HG03135 (cell line): ENCODE measurements around the gene CDH16.
"Not testable (repeated sequence)": the region's sequence is repeated elsewhere in the genome, so short reads cannot be mapped to it uniquely, and the experiment has no call there.

Source experiments
- ATAC-seq: cut with Tn5 transposase; IDR thresholded peaks from one replicate; pipeline ENCODE4 v1.9.1; 2021; ENCODE audit warnings: mild to moderate bottlenecking, moderate library complexity; ENCODE audit not compliant: unreplicated experiment

CDH16 gene

GRCh38 chr16:66898933-66899309 is 19.8 kb downstream of the CDH16 start:
- ATAC-seq: no peak

- ATAC-seq: no peak
Measured at GRCh38 chr16:66898207-66898606, 20.5 kb downstream of the CDH16 start.

- not testable (repeated sequence) for ATAC-seq
Measured at GRCh38 chr16:66896682-66897081, 22.0 kb downstream of the CDH16 start.

GRCh38 chr16:66895999-66896398 is 22.7 kb downstream of the CDH16 start:
- no peak for ATAC-seq

GRCh38 chr16:66895689-66895979 is 23.1 kb downstream of the CDH16 start:
- no peak for ATAC-seq

GRCh38 chr16:66894948-66895688 is 23.6 kb downstream of the CDH16 start:
- peak; percentile 70 for ATAC-seq

GRCh38 chr16:66894055-66894454 is 24.6 kb downstream of the CDH16 start:
- ATAC-seq: no peak

- ATAC-seq: no peak
Measured at GRCh38 chr16:66891797-66892196, 26.9 kb downstream of the CDH16 start.

GRCh38 chr16:66891360-66891759 is 27.3 kb downstream of the CDH16 start:
- no peak for ATAC-seq

- ATAC-seq: no peak
Measured at GRCh38 chr16:66890799-66891198, 27.9 kb downstream of the CDH16 start.

- no peak for ATAC-seq
Measured at GRCh38 chr16:66889622-66890021, 29.1 kb downstream of the CDH16 start.

GRCh38 chr16:66888647-66889615 is 29.8 kb downstream of the CDH16 start:
- no peak for ATAC-seq

- no peak for ATAC-seq
Measured at GRCh38 chr16:66886914-66887313, 31.8 kb downstream of the CDH16 start.

- no peak for ATAC-seq
Measured at GRCh38 chr16:66886321-66886720, 32.4 kb downstream of the CDH16 start.

GRCh38 chr16:66885491-66885890 is 33.2 kb downstream of the CDH16 start:
- ATAC-seq: no peak

- ATAC-seq: no peak
Measured at GRCh38 chr16:66882702-66883101, 36.0 kb downstream of the CDH16 start.

- no peak for ATAC-seq
Measured at GRCh38 chr16:66881964-66882508, 36.6 kb downstream of the CDH16 start.

GRCh38 chr16:66881560-66881959 is 37.1 kb downstream of the CDH16 start:
- no peak for ATAC-seq

- ATAC-seq: no peak
Measured at GRCh38 chr16:66881014-66881417, 37.7 kb downstream of the CDH16 start.

- peak; percentile 94 for ATAC-seq
Measured at GRCh38 chr16:66880288-66881013, 38.2 kb downstream of the CDH16 start, which contains the start of gene PDP2. TSS of gene PDP2 (plus strand) at chr16:66880515. CDS start at chr16:66884285, 3,770 bp downstream.

GRCh38 chr16:66878067-66878466 is 40.6 kb downstream of the CDH16 start:
- ATAC-seq: no peak
